Gastroesophageal sphincter (tissue), 4 donors: Measurements from ENCODE around the gene DTX1. TPM values are rescaled to one million over a fixed set of nuclear protein-coding genes. Genes with fewer than 3 reads are reported as not detected.

Experiments used
- ATAC-seq: fragments of 150-250 bp; one replicate; pipeline ENCODE4 v1.9.1; 2016; ENCODE audit warnings: mild to moderate bottlenecking, moderate library complexity
- H3K27ac ChIP-seq, 4 donors: fragments of 200-600 bp; sonication (generic) in 3 of 4; 1 replicate in 3 of 4; 2 replicates in 1 of 4; pipeline ENCODE4 v1.5.1; 2016 to 2019
- H3K27me3 ChIP-seq: fragments of 200-600 bp; sonication (generic); one replicate; pipeline ENCODE4 v1.5.1; 2019
- H3K36me3 ChIP-seq, 2 donors: fragments of 200-600 bp; sonication (generic); one replicate each; pipeline ENCODE4 v1.5.1; 2019; ENCODE audit warnings: control low read depth in 1 of 2
- H3K4me1 ChIP-seq, 3 donors: fragments of 200-600 bp; sonication (generic); 1 replicate in 2 of 3; 2 replicates in 1 of 3; pipeline ENCODE4 v1.5.1; 2016 to 2019; ENCODE audit warnings: control low read depth in 2 of 3
- H3K4me3 ChIP-seq, 2 donors: fragments of 200-600 bp; sonication (generic); one replicate each; pipeline ENCODE4 v1.5.1; 2019; ENCODE audit warnings: mild to moderate bottlenecking in 1 of 2, moderate library complexity in 1 of 2
- H3K9me3 ChIP-seq, 3 donors: fragments of 200-600 bp; sonication (generic); one replicate each; pipeline ENCODE4 v1.5.1; 2017 to 2019; ENCODE audit warnings: control low read depth in 2 of 3
- CTCF ChIP-seq, 4 experiments: fragments of 200-600 bp in 2 of 4; fragments of 450-650 bp in 2 of 4; sonication (generic) in 1 of 4; IDR thresholded peaks; one replicate each; pipeline ENCODE4 v1.5.1; 2017 to 2019; ENCODE audit warnings: antibody characterized with exemption in 4 of 4, mild to moderate bottlenecking in 2 of 4, moderate library complexity in 2 of 4
- EP300 ChIP-seq: sonication (generic); formaldehyde crosslinking; IDR thresholded peaks from one replicate; pipeline ENCODE4 v1.6.1; 2017; ENCODE audit warnings: antibody characterized with exemption, mild to moderate bottlenecking
- POLR2A ChIP-seq, 2 donors: fragments of 450-650 bp; IDR thresholded peaks; one replicate each; pipeline ENCODE4 v1.6.1; 2017; ENCODE audit warnings: antibody characterized with exemption in 2 of 2, mild to moderate bottlenecking in 2 of 2, moderate library complexity in 1 of 2
- POLR2AphosphoS5 ChIP-seq: sonication (generic); formaldehyde crosslinking; IDR thresholded peaks from one replicate; pipeline ENCODE4 v1.6.1; 2017; ENCODE audit warnings: antibody characterized with exemption
- WGBS, 2 donors: methylation state at CpG; one replicate each; pipeline ENCODE4 v1.1.5; 2018; ENCODE audit warnings: low coverage in 1 of 2; 5-methylcytosine and 5-hydroxymethylcytosine counted together
- total RNA-seq, 4 donors: library from RNA; depleted of rRNA; stranded (reverse); fragments of >200 nt; gene quantifications; one replicate each; pipeline ENCODE4 v1.1.0, GENCODE V29; 2016

The DTX1 gene
- total RNA-seq, 4 donors from 2014 or later = 2.3 to 9.5 (median 5.3) TPM

GRCh38 chr12:113134071-113134470 is 77.5 kb downstream of the DTX1 start:
- H3K27ac ChIP-seq = no peak overlapping the region
- no peaks in the 10 kb centered on the region for H3K9me3 ChIP-seq
- ATAC-seq = no peak
- peaks cover 0 to 9% (median 0%) of the 10 kb centered on the region in 3 donors for H3K4me1 ChIP-seq
- H3K27me3 ChIP-seq = peaks cover 88% of the 10 kb centered on the region
- H3K36me3 ChIP-seq = no peaks in the 10 kb centered on the region
- H3K4me3 ChIP-seq = no peak overlapping the region
- TF ChIP-seq CTCF (IDR thresholded peaks at IDR 0.05) (no peak), POLR2A (IDR thresholded peaks at IDR 0.05) (no peak), EP300 (no peak), POLR2AphosphoS5 (no peak)
- no CpG with 5 or more reads among the region's 2 CpGs for WGBS, 2 donors

GRCh38 chr12:113134521-113134951 is 78.0 kb downstream of the DTX1 start:
- H3K27ac ChIP-seq = no peak overlapping the region
- H3K4me1 ChIP-seq = peaks cover 0 to 9% (median 0%) of the 10 kb centered on the region in 3 donors
- H3K9me3 ChIP-seq = no peaks in the 10 kb centered on the region
- TF ChIP-seq EP300 (no peak), CTCF (IDR thresholded peaks at IDR 0.05) (no peak), POLR2AphosphoS5 (no peak), POLR2A (IDR thresholded peaks at IDR 0.05) (no peak)
- ATAC-seq = no peak
- peaks cover 84% of the 10 kb centered on the region for H3K27me3 ChIP-seq
- no peaks in the 10 kb centered on the region for H3K36me3 ChIP-seq
- H3K4me3 ChIP-seq = no peak overlapping the region
- WGBS, 2 donors = 83% methylated on average over 1 of the region's 6 CpGs; no CpG with 5 or more reads in 1 of the 2 donors

GRCh38 chr12:113135178-113136127 is 78.9 kb downstream of the DTX1 start, which contains the start of gene RASAL1:
Gene RASAL1, minus strand, starts transcription at chr12:113135761. Its CDS starts 299 bp downstream, at chr12:113135462.
- no peak for ATAC-seq

GRCh38 chr12:113136128-113136989 is 79.8 kb downstream of the DTX1 start:
- 44 to 54% methylated on average over 12 to 14 of the region's 21 CpGs for WGBS, 2 donors
- no peak overlapping the region for H3K4me3 ChIP-seq
- H3K9me3 ChIP-seq = no peaks in the 10 kb centered on the region
- no peak overlapping the region for H3K27ac ChIP-seq
- peaks cover 71% of the 10 kb centered on the region for H3K27me3 ChIP-seq
- TF ChIP-seq POLR2AphosphoS5 (no peak), POLR2A (IDR thresholded peaks at IDR 0.05) (no peak), EP300 (no peak), CTCF (IDR thresholded peaks at IDR 0.05) (no peak)
- H3K36me3 ChIP-seq = no peaks in the 10 kb centered on the region
- ATAC-seq = no peak
- H3K4me1 ChIP-seq = peaks cover 0 to 9% (median 0%) of the 10 kb centered on the region in 3 donors

More at GRCh38 chr12:113135178-113136127, 78.9 kb downstream of the DTX1 start, which contains the start of gene RASAL1:
- Histone ChIP-seq H3K27me3 (peaks cover 75% of the 10 kb centered on the region), H3K27ac (no peak within 1 kb of the TSS), H3K4me1 (peaks cover 0 to 9% (median 0%) of the 10 kb centered on the region in 3 donors), H3K36me3 (no peaks in the 10 kb centered on the region), H3K9me3 (no peaks in the 10 kb centered on the region), H3K4me3 (no peak within 1 kb of the TSS)
- 0% methylated on average over 1 of the region's 68 CpGs; no CpG with 5 or more reads in 1 of the 2 donors for WGBS, 2 donors
- TF ChIP-seq POLR2A (IDR thresholded peaks at IDR 0.05) (no peak), EP300 (no peak), CTCF (IDR thresholded peaks at IDR 0.05) (no peak), POLR2AphosphoS5 (no peak)
